Psoas muscle (tissue), 8 donors: Measurements from ENCODE around the gene CACNA1C. TPM values are rescaled to one million over a fixed set of nuclear protein-coding genes. Genes with fewer than 3 reads are reported as not detected.

Source experiments
- ATAC-seq, 4 donors: fragments of 200-7000 bp; cut with Tn5 transposase; one replicate each; pipeline ENCODE4 v1.9.1; 2020; ENCODE audit warnings: moderate library complexity in 3 of 4, mild to moderate bottlenecking in 2 of 4
- DNase-seq, 2 donors: peaks; one replicate each; pipeline ENCODE4 v3.0.0-alpha.2; 2020
- H3K27ac ChIP-seq: fragments of 200-600 bp; one replicate; pipeline ENCODE4 v1.8.0; 2022
- H3K27me3 ChIP-seq, 3 donors: fragments of 200-600 bp in 1 of 3; one replicate each; pipeline versions ENCODE4 v1.6.1 to v1.8.0; 2013 to 2022; ENCODE audit warnings: low read length in 2 of 3, mild to moderate bottlenecking in 2 of 3, moderate library complexity in 1 of 3; ENCODE audit not compliant: insufficient read depth in 3 of 3
- H3K36me3 ChIP-seq, 2 donors: fragments of 200-600 bp in 1 of 2; one replicate each; pipeline versions ENCODE4 v1.6.1 to v1.8.0; 2013 to 2022; ENCODE audit warnings: low read depth in 1 of 2, mild to moderate bottlenecking in 1 of 2, moderate library complexity in 1 of 2; ENCODE audit not compliant: insufficient read depth in 1 of 2
- H3K4me1 ChIP-seq: fragments of 200-600 bp; one replicate; pipeline ENCODE4 v1.8.0; 2022
- H3K4me3 ChIP-seq: fragments of 200-600 bp; one replicate; pipeline ENCODE4 v1.8.0; 2022; ENCODE audit warnings: mild to moderate bottlenecking
- H3K9me3 ChIP-seq: fragments of 200-600 bp; one replicate; pipeline ENCODE4 v1.8.0; 2022
- WGBS, 3 donors: extraction: QIAGEN DNeasy Blood & Tissue Kit; methylation state at CpG; one replicate each; pipeline versions ENCODE4 v1.1.6 to v1.1.7; 2013; 5-methylcytosine and 5-hydroxymethylcytosine counted together
- intact Hi-C, 2 donors: fragments of 100-400 bp; cut with DNase I; formaldehyde crosslinking; loops; one replicate each; pipeline versions ENCODE4 v1.11.0 to v1.14.2; 2022
- polyA plus RNA-seq, 3 donors: library from polyadenylated mRNA; stranded (reverse); fragments of 200-250 nt; gene quantifications; one replicate each; pipeline ENCODE4 v1.2.3, GENCODE V29; 2013
- total RNA-seq, 4 donors: library from RNA; stranded (reverse); fragmentation: NEBNext Ultra II Directional in 2 of 4; extraction: Animal tissue kit (Norgen Biotek cat#: 25700) in 2 of 4; gene quantifications; one replicate each; pipeline versions ENCODE4 v1.2.1 to v1.2.4, GENCODE V29; 2021 to 2023
- TF ChIP-seq, protein P1 (sequence below): fragments of 200-600 bp; IDR thresholded peaks from one replicate; pipeline ENCODE4 v1.8.0; 2022; ENCODE audit warnings: antibody characterized with exemption
- donor health status: healthy with polysubstance abuse.
- donor health status: DM: no; HTN: no; CAD: no; lungs with moderate emphysema.
- donor health status: Bipolar disorder and iron deficiency.
- donor health status: healthy.
- donor health status: DM: yes; HTN: yes; CAD: no.
- donor health status: DM: no; HTN: no; CAD: no.
- donor health status: DM: no; HTN: no; CAD: no.
- donor health status: DM: yes; HTN: yes; CAD: no.

CACNA1C gene
- total and polyA plus RNA-seq, 7 donors, result 0.26 to 2.9 (median 0.95) TPM

- H3K4me1 ChIP-seq, result peaks cover 58% of the 10 kb centered on the region
- intact Hi-C loops, result no loop called here
- no peaks in the 10 kb centered on the region for H3K27me3 ChIP-seq
- no peak overlapping the region for H3K4me3 ChIP-seq
- peak overlapping the region; percentile 97 for H3K27ac ChIP-seq
- ATAC-seq, result peak; percentile 96 to 97 (median 97)
- 33 to 43% (median 41%) methylated on average over 5 of the region's 5 CpGs for WGBS, 3 donors
- TF ChIP-seq, protein P1, sequence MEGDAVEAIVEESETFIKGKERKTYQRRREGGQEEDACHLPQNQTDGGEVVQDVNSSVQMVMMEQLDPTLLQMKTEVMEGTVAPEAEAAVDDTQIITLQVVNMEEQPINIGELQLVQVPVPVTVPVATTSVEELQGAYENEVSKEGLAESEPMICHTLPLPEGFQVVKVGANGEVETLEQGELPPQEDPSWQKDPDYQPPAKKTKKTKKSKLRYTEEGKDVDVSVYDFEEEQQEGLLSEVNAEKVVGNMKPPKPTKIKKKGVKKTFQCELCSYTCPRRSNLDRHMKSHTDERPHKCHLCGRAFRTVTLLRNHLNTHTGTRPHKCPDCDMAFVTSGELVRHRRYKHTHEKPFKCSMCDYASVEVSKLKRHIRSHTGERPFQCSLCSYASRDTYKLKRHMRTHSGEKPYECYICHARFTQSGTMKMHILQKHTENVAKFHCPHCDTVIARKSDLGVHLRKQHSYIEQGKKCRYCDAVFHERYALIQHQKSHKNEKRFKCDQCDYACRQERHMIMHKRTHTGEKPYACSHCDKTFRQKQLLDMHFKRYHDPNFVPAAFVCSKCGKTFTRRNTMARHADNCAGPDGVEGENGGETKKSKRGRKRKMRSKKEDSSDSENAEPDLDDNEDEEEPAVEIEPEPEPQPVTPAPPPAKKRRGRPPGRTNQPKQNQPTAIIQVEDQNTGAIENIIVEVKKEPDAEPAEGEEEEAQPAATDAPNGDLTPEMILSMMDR, result no peak
- no peaks in the 10 kb centered on the region for H3K9me3 ChIP-seq
- H3K36me3 ChIP-seq, result no peaks in the 10 kb centered on the region
- no peak for DNase-seq
These were observed 283.6 kb downstream of the CACNA1C start for GRCh38 chr12:2336409-2336829.

DNA sequence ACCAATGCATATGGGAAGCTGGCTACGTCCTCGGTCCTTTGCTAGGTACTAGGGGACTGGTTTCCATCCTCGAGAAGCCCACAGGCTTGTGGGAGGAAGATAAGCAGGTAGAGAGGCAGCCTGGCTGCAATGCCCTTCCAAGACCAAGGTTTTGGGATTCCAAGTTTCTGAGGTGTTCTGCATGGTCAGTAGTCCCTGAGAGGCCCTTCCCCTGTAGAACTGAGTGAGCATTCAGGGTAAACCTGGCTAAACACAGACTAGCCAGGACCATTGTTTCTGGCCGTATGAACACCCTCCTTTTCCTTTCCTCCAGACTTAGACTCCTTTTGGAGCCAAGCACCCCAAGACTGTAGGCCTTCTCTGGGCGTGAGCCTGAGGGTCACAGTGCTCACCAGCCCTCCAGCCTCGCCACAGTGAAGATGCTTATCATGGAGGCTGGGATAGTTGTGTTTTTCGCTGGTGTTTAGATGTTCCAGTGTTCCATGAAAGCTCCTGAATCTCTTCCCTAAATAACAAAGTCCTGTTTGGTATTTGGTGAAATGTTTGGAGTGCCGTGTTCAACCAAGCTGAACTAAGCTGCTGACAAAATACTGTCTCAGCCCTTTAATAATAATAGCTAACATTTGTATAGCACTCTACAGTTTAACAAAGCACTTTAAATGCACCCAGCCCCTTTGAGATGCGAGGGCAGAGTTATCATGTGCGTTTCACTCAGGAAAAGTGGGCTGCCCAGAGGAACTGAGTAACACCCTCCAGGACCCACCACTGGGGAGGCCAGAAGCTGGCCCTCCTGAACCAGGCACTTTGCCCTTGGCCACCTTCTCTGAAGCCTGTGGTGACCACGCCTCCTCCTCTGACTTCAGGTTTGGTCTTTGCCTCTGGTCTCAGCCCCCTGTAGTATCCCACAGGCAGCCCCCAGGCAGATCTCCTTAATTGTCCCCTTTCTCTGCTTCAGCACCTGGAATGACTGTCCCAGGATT lies 284.5 kb downstream of the CACNA1C start:
- no peaks in the 10 kb centered on the region for H3K27me3 ChIP-seq
- no peaks in the 10 kb centered on the region for H3K36me3 ChIP-seq
- ATAC-seq (no peak), DNase-seq (no peak)
- intact Hi-C loops, result no loop called here
- no peak overlapping the region for H3K4me3 ChIP-seq
- TF ChIP-seq, protein P1, result no peak
- no peaks in the 10 kb centered on the region for H3K9me3 ChIP-seq
- peak overlapping the region; percentile 97 for H3K27ac ChIP-seq
- peaks cover 60% of the 10 kb centered on the region for H3K4me1 ChIP-seq
- 94 to 95% (median 95%) methylated on average over 11 of the region's 11 CpGs for WGBS, 3 donors

GRCh38 chr12:2338381-2338780 lies 285.6 kb downstream of the CACNA1C start:
- intact Hi-C loops, result no loop called here
- H3K27me3 ChIP-seq, result no peaks in the 10 kb centered on the region
- DNase-seq (no peak), ATAC-seq (no peak)
- no peaks in the 10 kb centered on the region for H3K9me3 ChIP-seq
- TF ChIP-seq, protein P1, result no peak
- no peak overlapping the region for H3K4me3 ChIP-seq
- H3K4me1 ChIP-seq, result peaks cover 60% of the 10 kb centered on the region
- no peak overlapping the region for H3K27ac ChIP-seq
- H3K36me3 ChIP-seq, result no peaks in the 10 kb centered on the region
- WGBS, 3 donors, result 74 to 81% (median 75%) methylated on average over 5 of the region's 5 CpGs

DNA sequence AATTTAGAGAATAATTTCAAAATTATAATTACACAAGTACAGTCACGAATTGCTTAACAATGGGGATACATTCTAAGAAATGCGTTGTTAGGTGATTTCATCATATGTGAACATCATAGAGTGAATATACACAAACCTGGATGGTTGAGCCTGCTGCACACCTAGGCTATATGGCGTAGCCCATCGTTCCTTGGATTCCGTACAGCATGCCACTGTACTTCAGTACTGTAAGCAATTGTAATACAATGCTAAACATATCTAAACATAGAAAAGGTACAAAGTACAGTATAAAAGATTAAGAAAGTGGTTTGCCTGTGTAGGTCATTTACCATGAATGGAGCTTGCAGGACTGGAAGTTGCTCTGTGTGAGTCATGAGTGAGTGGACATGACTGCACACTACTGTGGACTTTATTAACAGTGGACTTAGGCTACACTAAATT lies 286.2 kb downstream of the CACNA1C start:
- peak in 1 of 4 donors; percentile 21 for ATAC-seq
- TF ChIP-seq, protein P1, result no peak
- intact Hi-C loops, result no loop called here
- Histone ChIP-seq H3K36me3 (no peaks in the 10 kb centered on the region), H3K27me3 (no peaks in the 10 kb centered on the region), H3K9me3 (no peaks in the 10 kb centered on the region), H3K4me3 (no peak overlapping the region), H3K27ac (no peak overlapping the region), H3K4me1 (peaks cover 60% of the 10 kb centered on the region)
- WGBS, 3 donors, result 94 to 95% (median 94%) methylated on average over 5 of the region's 5 CpGs
- no peak for DNase-seq
